HG02943 (cell line): ENCODE results near the gene GNRHR.
A peak's percentile ranks its signal among the peaks of the same experiment; 100 is the strongest.

Experiments
- ATAC-seq: cut with Tn5 transposase; IDR thresholded peaks from one replicate; pipeline ENCODE4 v1.9.1; 2021; ENCODE audit warnings: mild to moderate bottlenecking, low read depth, moderate library complexity; ENCODE audit not compliant: unreplicated experiment

GNRHR gene

GRCh38 chr4:67701517-67701850 is 52.7 kb downstream of the GNRHR start:
- no peak for ATAC-seq

GRCh38 chr4:67700738-67701516 is 53.3 kb downstream of the GNRHR start, which contains the start of gene UBA6:
Gene UBA6 (minus strand): TSS chr4:67701155. CDS start chr4:67701119, 36 bp downstream.
- ATAC-seq = peak; percentile 99

- peak; percentile 17 for ATAC-seq
Measured at GRCh38 chr4:67700116-67700737, 54.0 kb downstream of the GNRHR start.

GRCh38 chr4:67699603-67700002 is 54.6 kb downstream of the GNRHR start:
- no peak for ATAC-seq

- ATAC-seq = no peak
Measured at GRCh38 chr4:67697860-67698687, 56.1 kb downstream of the GNRHR start.

- ATAC-seq = no peak
Measured at GRCh38 chr4:67696061-67696460, 58.1 kb downstream of the GNRHR start.

GRCh38 chr4:67694662-67695061 is 59.5 kb downstream of the GNRHR start:
- ATAC-seq = no peak

GRCh38 chr4:67691328-67691727 is 62.9 kb downstream of the GNRHR start:
- no peak for ATAC-seq
